NCI-H146 (cell line): Measurements from ENCODE around the gene C1orf159.
"Not testable (repeated sequence)": the region's sequence is repeated elsewhere in the genome, so short reads cannot be mapped to it uniquely, and the experiment has no call there.

Experiments
- DNase-seq: peaks from one replicate; lab custom pipeline; 2025; lab: John Stamatoyannopoulos, UW

Gene C1orf159

GRCh38 chr1:1115786-1116700, at the start of gene C1orf159:
Gene C1orf159, minus strand, starts transcription at chr1:1116089. Its CDS starts 24,546 bp downstream, at chr1:1091543.
- peak; percentile 96 for DNase-seq

- no peak for DNase-seq
Observed at GRCh38 chr1:1165485-1165884, 49.6 kb upstream of the C1orf159 start.

DNA sequence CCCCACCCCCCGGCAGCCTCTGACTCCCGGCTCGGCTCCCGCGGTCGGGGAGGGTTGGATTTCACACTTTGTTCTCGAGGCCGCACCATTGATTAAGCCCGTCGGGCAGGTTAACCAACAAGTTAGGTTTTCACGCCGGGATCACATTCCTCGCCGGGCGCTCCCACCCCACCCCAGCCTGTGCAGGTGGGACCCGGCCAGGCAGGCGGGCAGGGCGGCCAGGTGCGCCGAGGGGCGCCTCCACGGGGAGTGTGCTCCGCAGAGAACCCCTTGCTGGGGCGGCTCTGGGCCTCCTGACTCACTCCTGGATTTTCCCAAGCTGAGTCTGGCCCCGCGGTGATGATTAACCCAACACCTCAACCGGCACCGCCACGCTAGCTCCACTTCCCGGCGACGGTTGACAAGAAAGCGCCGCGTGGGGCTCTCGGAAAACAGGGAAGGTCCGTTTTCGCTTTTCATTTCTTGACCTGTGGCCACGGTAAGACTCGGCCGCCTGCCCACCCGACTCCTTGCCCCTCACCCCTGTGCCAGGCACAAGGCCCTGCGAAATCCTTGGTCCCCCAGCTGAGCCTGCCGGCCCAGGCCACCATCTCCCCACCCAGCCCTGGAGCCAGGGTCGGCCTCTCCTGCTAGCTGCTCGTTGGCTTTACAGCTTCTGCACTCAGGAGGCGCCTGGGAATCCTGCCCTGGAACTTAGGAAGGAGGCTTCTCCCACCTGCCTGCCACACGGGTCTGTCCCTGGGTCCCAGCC, 49.0 kb upstream of the C1orf159 start:
- no peak for DNase-seq

GRCh38 chr1:1164361-1164700, 48.4 kb upstream of the C1orf159 start:
- DNase-seq = no peak

DNA sequence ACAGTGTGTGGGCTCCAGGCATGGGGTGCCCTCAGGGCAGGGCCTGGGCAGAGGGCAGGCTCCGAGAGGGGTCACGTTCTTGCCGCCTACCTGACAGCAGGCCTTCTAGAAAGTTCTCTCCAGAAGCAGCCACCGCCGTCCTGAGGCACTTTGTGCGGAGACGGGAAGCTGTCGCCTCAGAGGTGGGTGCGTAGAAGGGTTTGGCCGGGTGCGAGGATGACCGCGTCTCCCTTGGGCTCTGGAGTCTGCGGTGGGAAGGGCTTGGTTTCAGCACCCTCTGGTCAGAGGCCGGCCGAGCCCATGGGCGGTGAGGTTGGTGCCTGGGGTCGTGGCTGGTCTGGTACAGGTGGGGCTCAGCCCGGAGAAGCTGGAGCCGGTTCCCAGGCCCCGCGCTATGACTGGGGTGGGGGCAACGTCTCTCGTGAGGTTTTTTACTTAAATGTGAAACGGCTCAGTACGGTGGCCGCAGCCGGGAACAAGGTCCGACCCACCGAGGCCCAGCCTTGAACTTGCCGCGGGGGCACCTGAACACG, 47.7 kb upstream of the C1orf159 start:
- no peak for DNase-seq

- peak; percentile 97 for DNase-seq
Observed at GRCh38 chr1:1162597-1163537, 47.0 kb upstream of the C1orf159 start.

- no peak for DNase-seq
Observed at GRCh38 chr1:1161683-1162079, 45.8 kb upstream of the C1orf159 start.

GRCh38 chr1:1161078-1161682, 45.3 kb upstream of the C1orf159 start:
- no peak for DNase-seq

DNA sequence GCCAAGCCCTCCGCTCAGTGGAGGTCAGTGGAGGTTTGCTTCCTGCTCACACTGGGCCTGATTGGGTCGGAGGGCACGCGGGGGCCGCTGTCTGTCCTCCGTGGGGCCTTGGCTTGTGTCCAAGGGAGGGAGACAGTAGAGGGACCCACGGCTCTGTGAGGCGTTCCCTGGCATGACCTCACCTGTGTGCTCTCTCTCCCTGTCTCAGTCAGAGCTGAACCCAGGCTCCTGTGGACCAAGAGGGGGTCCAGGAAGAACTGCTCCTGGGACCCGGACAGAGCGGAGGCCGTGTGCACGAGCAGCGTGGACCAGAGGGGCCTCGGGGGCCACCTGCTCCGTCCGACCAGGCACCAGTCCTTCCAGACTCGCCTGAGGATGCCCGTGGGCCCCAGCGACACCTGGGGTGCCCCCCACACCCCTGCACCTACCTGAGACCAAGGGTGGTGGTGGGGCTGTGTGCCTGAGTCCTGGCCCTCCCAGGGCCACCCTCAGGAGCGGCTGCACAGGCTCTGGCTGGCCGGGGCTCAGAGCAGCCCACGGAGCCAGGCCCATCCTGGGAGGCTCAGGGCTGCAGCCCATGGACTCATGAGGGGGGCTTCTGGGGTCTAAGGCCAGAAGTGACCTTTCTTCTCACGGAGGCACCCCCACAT, 44.5 kb upstream of the C1orf159 start:
- DNase-seq = no peak

- peak; percentile 80 for DNase-seq
Observed at GRCh38 chr1:1157914-1158710, 42.2 kb upstream of the C1orf159 start.

- peak; percentile 89 for DNase-seq
Observed at GRCh38 chr1:1157426-1157913, 41.6 kb upstream of the C1orf159 start.

GRCh38 chr1:1157033-1157365, 41.1 kb upstream of the C1orf159 start:
- DNase-seq = no peak

DNA sequence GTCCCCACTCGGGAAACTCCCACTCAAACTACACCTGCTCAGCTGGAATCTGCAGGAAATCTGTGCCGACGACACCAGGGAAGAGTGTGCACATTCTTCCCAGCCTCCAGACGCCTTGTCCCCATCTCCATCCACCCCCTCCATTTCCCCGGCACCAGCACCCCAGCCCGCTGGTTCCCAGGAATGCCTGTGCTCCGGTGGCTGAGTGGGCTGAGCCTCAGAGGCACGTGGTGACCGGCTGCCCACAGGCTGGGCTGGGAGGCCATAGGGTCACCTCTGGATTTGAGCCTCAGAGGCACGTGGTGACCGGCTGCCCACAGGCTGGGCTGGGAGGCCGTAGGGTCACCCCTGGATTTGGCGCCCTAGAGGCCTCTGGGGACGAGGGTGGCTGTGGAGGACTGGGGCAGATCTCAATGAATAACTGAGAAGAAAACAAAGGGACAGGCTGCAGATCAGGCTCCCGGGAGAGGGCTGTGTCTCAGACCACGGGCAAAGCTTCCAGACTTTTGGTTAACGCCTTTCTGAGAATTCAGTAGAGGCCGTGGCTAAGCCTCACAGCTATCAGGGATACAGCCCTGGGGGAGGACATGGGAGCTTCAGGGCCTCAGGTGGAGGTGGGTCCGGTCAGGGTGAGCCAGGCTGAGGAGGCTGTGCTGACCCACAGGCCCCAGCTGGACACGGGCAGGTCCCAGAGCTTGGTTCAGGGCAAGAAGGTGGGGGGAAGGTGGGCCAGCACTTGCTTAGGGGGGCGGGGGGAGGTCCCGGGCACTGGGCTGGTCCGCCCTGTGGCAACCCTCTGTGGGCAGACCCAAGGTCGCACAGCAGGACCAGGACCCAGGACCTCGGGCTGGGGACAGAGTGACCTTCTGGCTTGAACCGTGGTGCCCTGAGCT, 40.5 kb upstream of the C1orf159 start:
- DNase-seq = no peak

DNA sequence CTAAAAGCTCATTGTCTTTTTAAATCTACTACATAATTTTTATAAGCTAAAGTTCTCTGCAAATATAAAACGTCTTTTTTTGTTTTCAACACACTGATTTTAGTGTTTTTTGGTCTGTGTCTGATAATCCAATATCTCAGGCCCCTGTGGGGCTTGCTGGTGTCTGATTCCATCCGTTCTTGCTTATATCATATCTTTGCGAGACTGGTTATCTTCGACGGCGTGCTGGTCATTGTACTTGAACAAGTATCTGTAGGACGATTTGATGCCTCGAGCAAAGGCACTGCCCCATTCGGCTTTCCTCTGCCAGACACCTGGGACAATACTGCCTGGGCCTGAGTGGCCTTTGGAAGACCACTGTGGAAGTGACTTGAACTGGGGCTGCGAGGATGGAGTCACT, 39.4 kb upstream of the C1orf159 start:
- no peak for DNase-seq

DNA sequence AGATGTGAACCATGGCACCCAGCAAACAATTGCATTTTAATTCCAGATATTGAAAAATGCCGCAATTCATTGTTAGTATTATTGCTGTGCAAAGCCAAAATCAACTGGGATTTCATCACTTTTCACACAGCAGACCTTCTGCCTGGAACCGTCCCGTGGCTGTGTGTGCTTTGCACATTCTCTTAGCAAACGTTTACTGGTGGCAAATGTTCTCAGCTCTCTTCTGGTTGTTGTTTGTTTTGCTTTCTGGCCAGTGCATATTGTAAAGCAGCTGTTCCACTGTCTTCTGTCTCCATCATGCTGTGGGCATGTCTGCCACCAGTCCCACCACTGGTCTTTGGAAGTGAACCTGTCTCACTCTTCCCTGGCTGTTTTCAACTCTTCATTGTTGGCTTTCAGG, 38.0 kb upstream of the C1orf159 start:
- no peak for DNase-seq

GRCh38 chr1:1153215-1153614, 37.3 kb upstream of the C1orf159 start:
- DNase-seq = not testable (repeated sequence)

GRCh38 chr1:1152431-1152830, 36.5 kb upstream of the C1orf159 start:
- DNase-seq = not testable (repeated sequence)

GRCh38 chr1:1151306-1151705, 35.4 kb upstream of the C1orf159 start:
- DNase-seq = no peak

DNA sequence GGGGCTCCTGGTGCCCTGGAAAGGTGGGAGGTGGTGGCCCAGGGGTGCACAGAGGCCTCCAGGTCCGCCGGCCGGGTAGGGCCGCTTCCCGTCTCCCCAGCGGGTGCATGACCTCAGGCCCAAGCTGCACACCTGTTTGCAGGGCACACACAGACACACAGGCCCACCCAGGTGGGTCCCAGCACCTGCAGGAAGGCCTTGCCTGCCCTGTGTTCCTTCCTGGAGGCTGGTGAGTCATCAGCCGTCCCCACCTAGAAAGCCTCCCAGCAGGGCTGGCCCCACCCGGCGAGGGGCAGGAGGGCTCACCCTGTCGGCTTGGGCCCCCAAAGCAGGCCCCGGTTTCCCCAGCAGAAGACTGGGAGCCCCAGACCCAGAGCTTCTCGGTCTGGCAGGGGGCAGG, 34.2 kb upstream of the C1orf159 start:
- DNase-seq = peak; percentile 45
